Thyroid gland (tissue), 4 donors: ENCODE data around the gene CDCA8.

ENCODE experiments used
- CTCF ChIP-seq, 6 experiments: fragments of 200-600 bp in 3 of 6; fragments of 450-650 bp in 3 of 6; sonication (generic) in 3 of 6; IDR thresholded peaks; one replicate each; pipeline ENCODE4 v1.5.1; 2016 to 2019; ENCODE audit warnings: antibody characterized with exemption in 6 of 6, mild to moderate bottlenecking in 2 of 6, inconsistent platforms in 1 of 6, moderate library complexity in 1 of 6
- POLR2A ChIP-seq, 2 donors: fragments of 450-650 bp; IDR thresholded peaks; one replicate each; pipeline ENCODE4 v1.6.1; 2017; ENCODE audit warnings: antibody characterized with exemption in 2 of 2, mild to moderate bottlenecking in 2 of 2, moderate library complexity in 1 of 2

DNA sequence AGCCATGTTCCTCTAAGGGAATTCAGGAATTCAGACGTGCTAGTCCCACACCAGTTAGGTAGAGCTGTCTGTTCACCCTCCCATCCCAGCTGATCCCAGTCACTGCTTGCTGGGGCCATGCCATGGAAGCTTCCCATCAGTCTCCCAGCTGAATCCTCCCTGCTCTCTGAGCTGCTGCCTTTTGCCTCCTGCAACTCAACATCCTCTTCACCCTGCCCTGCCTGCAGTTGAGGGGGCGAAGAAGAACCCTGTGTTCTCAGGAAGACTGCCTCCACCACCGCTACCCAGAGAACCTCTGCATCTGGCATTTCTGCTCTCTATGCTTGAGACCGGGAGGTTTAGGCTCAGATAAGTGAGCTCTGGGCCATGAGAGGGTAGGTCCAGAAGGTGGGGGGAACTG lies 16.2 kb downstream of the CDCA8 start:
- TF ChIP-seq CTCF (IDR thresholded peaks at IDR 0.05), result no peak
- no peak for TF ChIP-seq POLR2A (IDR thresholded peaks at IDR 0.05)
